K562 treated with DMSO at 1 percent for 4 hours (cell line): ENCODE measurements around the gene SERBP1. TPM values are rescaled to one million over a fixed set of nuclear protein-coding genes. Genes with fewer than 3 reads are reported as not detected.

Experiments
- total RNA-seq: library from RNA; unstranded; fragments of 300-600 nt; gene quantifications from 2 replicates; pipeline ENCODE4 v1.2.3, GENCODE V29; 2022; ENCODE audit not compliant: insufficient read depth

SERBP1 gene
- total RNA-seq: 193 and 196 TPM in 2 replicates

GRCh38 chr1:67430358-67431155 is at the start of gene SERBP1:
Gene SERBP1 (minus strand): TSS chr1:67430402. CDS start chr1:67430300, 102 bp downstream.

Other genes starting within 250 kb of the SERBP1 start
- 4.1 and 4.8 TPM in 2 replicates for gene IL12RB2, start 122.5 kb downstream of the SERBP1 start, total RNA-seq